Breast epithelium (tissue), 4 donors: Measurements from ENCODE around the gene MYO1E. TPM values are rescaled to one million over a fixed set of nuclear protein-coding genes. Genes with fewer than 3 reads are reported as not detected.

ENCODE experiments used
- DNase-seq, 2 donors: peaks; one replicate each; pipeline ENCODE4 v3.0.0-alpha.2; 2019; ENCODE audit warnings: low spot score in 2 of 2
- H3K27ac ChIP-seq, 2 donors: fragments of 200-600 bp; sonication (generic) in 1 of 2; one replicate each; pipeline ENCODE4 v1.5.1; 2016 to 2019; ENCODE audit warnings: mild to moderate bottlenecking in 1 of 2
- H3K27me3 ChIP-seq, 2 donors: fragments of 200-600 bp; sonication (generic) in 1 of 2; one replicate each; pipeline versions ENCODE4 v1.5.1 to v1.6.0; 2017 to 2019; ENCODE audit warnings: control low read depth in 1 of 2, mild to moderate bottlenecking in 1 of 2
- H3K36me3 ChIP-seq: fragments of 200-600 bp; one replicate; pipeline ENCODE4 v1.5.1; 2019
- H3K4me1 ChIP-seq, 2 donors: fragments of 200-600 bp; sonication (generic); one replicate each; pipeline ENCODE4 v1.5.1; 2016 to 2019; ENCODE audit warnings: control low read depth in 1 of 2
- H3K4me3 ChIP-seq, 3 donors: fragments of 200-600 bp; sonication (generic); 1 replicate in 2 of 3; 2 replicates in 1 of 3; pipeline ENCODE4 v1.5.1; 2016 to 2019; ENCODE audit warnings: mild to moderate bottlenecking in 3 of 3, moderate library complexity in 2 of 3
- H3K9me3 ChIP-seq, 2 donors: fragments of 200-600 bp; sonication (generic) in 1 of 2; one replicate each; pipeline ENCODE4 v1.5.1; 2016 to 2019; ENCODE audit warnings: control low read depth in 1 of 2
- CTCF ChIP-seq, 3 donors: fragments of 450-650 bp; IDR thresholded peaks; one replicate each; pipeline ENCODE4 v1.5.1; 2016 to 2017; ENCODE audit warnings: antibody characterized with exemption in 3 of 3, mild to moderate bottlenecking in 3 of 3, moderate library complexity in 3 of 3
- POLR2A ChIP-seq: fragments of 450-650 bp; IDR thresholded peaks from one replicate; pipeline ENCODE4 v1.6.1; 2016; ENCODE audit warnings: antibody characterized with exemption, mild to moderate bottlenecking, moderate library complexity
- POLR2AphosphoS5 ChIP-seq, 3 donors: sonication (generic); formaldehyde crosslinking; IDR thresholded peaks; one replicate each; pipeline ENCODE4 v1.6.1; 2017; ENCODE audit warnings: antibody characterized with exemption in 3 of 3
- intact Hi-C: fragments of 100-400 bp; cut with DNase I; formaldehyde crosslinking; loops from one replicate; pipeline ENCODE4 v1.15.1; 2023; ENCODE audit warnings: low total_unique reads
- total RNA-seq, 3 donors: library from RNA; depleted of rRNA; stranded (reverse); fragments of >200 nt; gene quantifications; one replicate each; pipeline ENCODE4 v1.1.0, GENCODE V29; 2016

MYO1E gene
- total RNA-seq, 3 donors from 2014 or later: 51.5 to 76.1 (median 68.6) TPM

GRCh38 chr15:59352189-59352588 lies 20.5 kb downstream of the MYO1E start:
- intact Hi-C loops: no loop called here
- TF ChIP-seq POLR2A (no peak), CTCF (IDR thresholded peaks at IDR 0.05) (no peak), POLR2AphosphoS5 (IDR thresholded peaks at IDR 0.05) (no peak)
- H3K9me3 ChIP-seq: no peaks in the 10 kb centered on the region
- DNase-seq: no peak
- peak overlapping the region; percentile 84 to 88 for H3K27ac ChIP-seq
- no peaks in the 10 kb centered on the region for H3K27me3 ChIP-seq
- H3K36me3 ChIP-seq: no peaks in the 10 kb centered on the region
- H3K4me3 ChIP-seq: peak overlapping the region in 2 of 3 donors; percentile 2 to 29
- H3K4me1 ChIP-seq: peaks cover 5% of the 10 kb centered on the region in 2 donors

GRCh38 chr15:59350421-59350732 lies 22.3 kb downstream of the MYO1E start:
- intact Hi-C loops: no loop called here
- no peak overlapping the region for H3K4me3 ChIP-seq
- H3K36me3 ChIP-seq: no peaks in the 10 kb centered on the region
- no peak for DNase-seq
- no peaks in the 10 kb centered on the region for H3K9me3 ChIP-seq
- peak overlapping the region; percentile 84 to 88 for H3K27ac ChIP-seq
- no peaks in the 10 kb centered on the region for H3K27me3 ChIP-seq
- peaks cover 5% of the 10 kb centered on the region in 2 donors for H3K4me1 ChIP-seq
- TF ChIP-seq POLR2AphosphoS5 (IDR thresholded peaks at IDR 0.05) (no peak), CTCF (IDR thresholded peaks at IDR 0.05) (no peak)

- intact Hi-C loops: no loop called here
- no peaks in the 10 kb centered on the region for H3K9me3 ChIP-seq
- no peak overlapping the region for H3K4me3 ChIP-seq
- H3K27me3 ChIP-seq: no peaks in the 10 kb centered on the region
- H3K27ac ChIP-seq: peak overlapping the region; percentile 84 to 88
- no peaks in the 10 kb centered on the region for H3K36me3 ChIP-seq
- H3K4me1 ChIP-seq: peaks cover 5% of the 10 kb centered on the region in 2 donors
- DNase-seq: peak in 1 of 2 donors; percentile 57
- TF ChIP-seq POLR2A (no peak), CTCF (IDR thresholded peaks at IDR 0.05) (no peak), POLR2AphosphoS5 (IDR thresholded peaks at IDR 0.05) (peak in 1 of 3 donors; percentile 33)
Measured at GRCh38 chr15:59349680-59350420, 22.8 kb downstream of the MYO1E start.

GRCh38 chr15:59347915-59348314 lies 24.8 kb downstream of the MYO1E start:
- no peaks in the 10 kb centered on the region for H3K27me3 ChIP-seq
- no peaks in the 10 kb centered on the region for H3K9me3 ChIP-seq
- H3K4me1 ChIP-seq: peaks cover 5% of the 10 kb centered on the region in 2 donors
- H3K4me3 ChIP-seq: no peak overlapping the region
- no peak for DNase-seq
- TF ChIP-seq POLR2A (no peak), POLR2AphosphoS5 (IDR thresholded peaks at IDR 0.05) (no peak), CTCF (IDR thresholded peaks at IDR 0.05) (no peak)
- intact Hi-C loops: no loop called here
- H3K27ac ChIP-seq: no peak overlapping the region
- no peaks in the 10 kb centered on the region for H3K36me3 ChIP-seq

GRCh38 chr15:59346951-59347350 lies 25.7 kb downstream of the MYO1E start:
- no peaks in the 10 kb centered on the region for H3K36me3 ChIP-seq
- no peak for TF ChIP-seq POLR2AphosphoS5 (IDR thresholded peaks at IDR 0.05)
- no peak for TF ChIP-seq CTCF (IDR thresholded peaks at IDR 0.05)
- no peak for TF ChIP-seq POLR2A
- intact Hi-C loops: no loop called here

More at GRCh38 chr15:59346951-59347350, 25.7 kb downstream of the MYO1E start:
- Histone ChIP-seq H3K4me1 (peaks cover 0 to 5% of the 10 kb centered on the region in 2 donors), H3K4me3 (no peak overlapping the region), H3K9me3 (no peaks in the 10 kb centered on the region), H3K27ac (no peak overlapping the region), H3K27me3 (no peaks in the 10 kb centered on the region)
- DNase-seq: no peak
